HL-60/S4 treated with phorbol 12-myristate 13-acetate at 8.2 ng/mL for 4 days and 3 days (cell line): ENCODE results near the gene TTC7B.

ENCODE experiments used
- in situ Hi-C: fragments of 300-500 bp; cut with MboI; formaldehyde crosslinking; loops from 2 replicates; pipeline ENCODE4 v1.15.0; 2022; ENCODE audit warnings: low sequenced_read_pairs

Gene TTC7B

DNA sequence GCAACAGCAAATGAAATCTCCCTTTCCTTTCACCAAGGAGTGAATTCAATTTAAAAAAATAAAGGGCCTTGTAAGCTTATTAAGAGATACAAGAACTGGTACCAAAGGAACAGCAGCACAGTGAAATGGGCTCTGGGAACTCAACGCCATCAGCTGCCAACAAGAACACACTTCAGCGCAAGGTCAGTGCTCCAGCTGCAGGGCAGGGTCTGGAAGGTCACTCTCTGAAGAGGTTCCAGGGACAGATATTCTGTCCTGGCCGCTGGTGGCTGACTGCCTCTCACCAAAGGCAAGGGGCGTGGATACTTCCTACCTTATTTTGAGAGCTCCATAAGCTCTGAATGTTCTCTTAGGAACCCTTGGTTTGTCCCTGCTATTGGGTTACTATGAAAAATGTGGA lies 232.8 kb downstream of the TTC7B start:
- in situ Hi-C loops = no loop called here

DNA sequence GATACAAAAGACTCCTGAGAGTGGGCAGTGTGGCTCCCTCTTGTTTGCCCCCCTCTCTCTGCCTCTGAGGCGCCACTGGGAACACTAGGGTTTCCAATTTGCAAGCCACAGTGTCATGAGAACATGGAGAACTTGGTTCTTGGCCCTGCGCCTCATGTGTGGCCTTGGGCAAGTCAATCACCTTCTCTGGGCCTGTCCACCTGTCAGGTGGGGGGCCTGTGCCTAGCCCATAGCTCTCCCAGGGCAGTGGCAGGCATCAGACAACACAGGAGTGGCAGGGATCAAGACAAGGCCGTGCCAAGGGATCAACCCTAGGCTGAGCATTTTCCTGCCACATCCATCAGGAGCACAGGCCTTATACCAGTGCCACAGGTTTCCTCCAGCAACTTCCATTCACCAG lies 234.1 kb downstream of the TTC7B start:
- in situ Hi-C loops = no loop called here

DNA sequence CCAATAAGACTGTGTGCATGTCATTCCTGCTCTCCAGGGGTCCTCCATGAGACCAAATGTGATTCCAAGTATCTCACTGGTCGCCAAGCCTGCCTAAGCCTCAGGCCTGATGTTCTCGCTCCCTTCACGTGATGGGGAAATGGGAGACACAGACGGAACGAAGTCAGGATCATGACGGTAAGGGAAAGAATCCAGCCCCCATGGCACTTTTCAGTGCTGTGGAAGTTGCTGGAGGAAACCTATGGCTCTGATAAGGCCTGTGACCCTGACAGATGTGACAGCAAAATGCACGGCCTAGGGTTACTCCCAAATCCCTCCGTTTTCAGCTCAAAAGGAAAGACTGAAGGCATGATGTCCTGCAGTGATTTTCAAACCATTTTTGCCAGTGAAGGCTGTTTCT lies 234.5 kb downstream of the TTC7B start:
- in situ Hi-C loops = no loop called here

DNA sequence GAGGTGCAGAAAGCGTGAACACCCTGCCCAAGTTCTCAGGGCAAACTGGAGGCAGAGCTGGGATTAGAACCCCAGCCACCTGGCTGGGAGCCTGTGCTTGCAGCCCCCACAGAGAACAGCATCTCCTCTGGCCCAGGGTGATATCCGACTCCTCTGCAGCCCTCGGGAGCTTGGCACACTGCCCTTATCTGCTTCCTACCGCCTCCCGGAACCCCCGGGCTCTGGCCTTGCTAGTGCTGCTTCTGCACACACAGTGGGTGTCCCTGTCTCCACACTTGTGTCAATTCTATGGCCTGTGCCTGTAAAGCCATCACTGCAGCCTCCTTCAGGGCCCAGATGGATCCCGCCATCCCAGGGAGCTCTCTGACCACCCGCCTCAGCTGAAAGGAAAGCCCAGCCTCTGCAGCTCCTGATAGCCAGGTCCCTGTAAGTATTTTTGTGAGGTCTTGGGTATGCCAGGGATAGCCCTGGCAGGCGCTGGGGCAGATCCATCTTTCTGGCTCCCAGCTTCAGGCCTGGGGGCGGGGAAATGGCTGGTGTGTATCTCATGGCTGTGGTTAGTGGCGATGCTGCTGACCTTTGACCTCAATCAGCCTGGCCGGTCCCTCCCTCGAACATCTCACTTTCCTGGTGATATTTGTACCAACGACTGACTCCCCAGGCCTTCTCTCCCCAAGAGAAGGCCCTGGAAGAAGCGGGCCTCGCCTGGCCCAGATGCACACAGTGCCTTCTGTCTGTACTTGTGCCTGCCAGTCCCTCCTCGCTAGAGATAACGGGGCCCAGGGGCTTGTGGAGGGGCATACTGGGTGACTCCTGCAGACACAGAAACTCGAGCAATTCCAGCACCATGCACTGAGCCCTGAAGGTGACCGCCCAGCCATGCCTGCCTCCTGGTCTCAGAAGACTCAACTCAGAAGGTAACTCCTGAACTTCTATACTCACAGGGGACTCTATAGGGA lies 235.6 kb downstream of the TTC7B start:
- in situ Hi-C loops = no loop called here

DNA sequence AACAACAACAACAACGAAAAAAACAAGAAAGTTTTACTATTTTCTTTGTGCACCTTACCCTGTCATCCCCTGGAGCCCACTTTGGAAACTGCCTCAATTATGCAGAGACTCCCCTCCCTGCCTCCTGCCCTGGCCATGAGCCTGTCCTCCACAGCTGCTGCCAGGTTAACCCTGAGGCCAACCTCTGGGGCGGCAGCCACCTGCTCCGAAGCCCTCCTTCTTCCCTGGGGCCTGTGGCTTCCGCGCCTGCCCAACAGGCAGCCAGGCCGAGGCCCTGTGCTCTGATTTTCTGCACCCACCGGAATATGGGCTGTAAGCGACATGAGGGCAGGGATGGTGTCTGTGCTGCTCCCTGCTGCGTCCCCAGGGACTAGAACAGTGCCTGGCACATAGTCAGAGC lies 236.4 kb downstream of the TTC7B start:
- in situ Hi-C loops = no loop called here

DNA sequence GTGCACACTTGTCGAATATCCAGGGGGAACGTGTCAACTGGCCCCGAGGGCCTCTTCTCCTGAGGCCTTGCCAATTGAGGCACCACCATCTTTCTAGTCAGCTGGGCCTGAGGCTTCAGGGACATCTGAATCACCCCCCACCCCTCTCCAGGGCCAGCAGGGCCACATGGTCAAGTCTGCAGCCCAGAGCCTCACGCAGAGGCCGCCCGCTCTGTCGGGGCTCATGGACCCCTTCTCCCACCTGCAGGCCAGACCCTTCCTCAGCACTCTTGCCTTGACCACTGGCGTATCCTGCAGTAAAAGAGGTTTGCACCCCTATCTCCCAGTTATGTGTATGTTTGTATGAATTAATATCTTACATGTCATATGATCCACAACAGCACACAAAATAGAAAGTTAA lies 237.1 kb downstream of the TTC7B start:
- in situ Hi-C loops = no loop called here

DNA sequence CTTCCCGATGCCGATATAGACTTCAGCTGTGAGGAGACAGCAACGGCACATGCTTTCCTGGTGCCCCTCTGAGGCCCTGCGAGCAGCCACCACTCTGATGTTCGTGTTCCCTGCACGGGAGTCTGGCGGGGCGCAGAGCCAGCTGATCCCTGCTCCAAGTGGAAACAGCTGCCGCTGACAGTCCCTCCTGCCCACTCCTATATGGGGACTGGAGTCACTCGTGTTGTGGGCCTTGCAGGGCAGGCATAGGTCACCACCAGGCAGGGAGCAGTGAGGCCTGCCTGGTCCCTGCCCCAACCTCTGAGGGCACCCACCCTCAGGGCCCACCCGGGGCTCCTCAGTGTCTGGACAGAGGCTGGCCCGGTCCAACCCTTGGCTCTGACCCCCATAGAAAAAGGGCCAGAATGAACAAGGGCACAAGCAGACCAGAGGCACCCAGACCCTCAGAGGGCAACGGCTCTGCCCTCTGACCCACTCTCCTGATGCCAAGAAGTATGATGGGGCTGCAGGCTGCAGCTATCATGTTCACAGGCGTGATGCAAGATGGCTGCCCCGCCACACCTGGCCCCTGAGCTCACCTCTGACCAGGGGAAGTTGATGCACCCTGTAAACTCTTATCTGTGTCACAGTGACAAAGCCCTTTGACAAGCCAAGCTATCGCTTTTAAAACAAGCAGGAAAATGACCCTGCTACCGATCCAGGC lies 237.8 kb downstream of the TTC7B start:
- in situ Hi-C loops = no loop called here

DNA sequence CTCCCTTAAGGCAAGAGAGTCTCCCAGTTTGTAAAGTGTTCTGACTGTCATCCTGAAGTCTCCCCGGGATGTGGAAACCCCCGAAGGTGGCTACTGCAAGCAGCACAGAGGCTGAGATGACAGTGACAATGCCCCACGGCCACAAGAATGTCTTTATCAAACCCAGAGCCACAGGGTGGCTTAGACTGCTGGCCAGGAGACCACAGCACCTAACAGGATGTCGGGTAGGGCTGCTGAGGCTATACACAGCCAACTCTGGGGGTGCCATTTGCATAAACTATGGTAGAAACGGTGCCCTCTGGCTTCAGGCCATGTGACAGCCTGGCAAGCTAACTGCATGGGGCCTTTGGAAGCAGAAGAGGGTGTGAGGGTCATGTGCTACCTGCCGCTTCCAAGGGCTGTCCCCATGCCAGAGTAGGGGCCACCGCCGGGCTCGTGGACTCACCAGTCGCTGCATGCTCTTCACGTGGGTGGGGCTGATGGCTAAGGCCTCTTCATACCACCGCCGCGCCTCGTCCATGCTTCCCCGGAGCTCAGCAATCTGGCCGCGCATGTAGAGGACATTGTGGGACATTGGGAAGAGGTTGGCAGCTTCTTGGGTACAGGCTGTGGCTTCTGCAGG lies 238.5 kb downstream of the TTC7B start:
- in situ Hi-C loops = no loop called here

DNA sequence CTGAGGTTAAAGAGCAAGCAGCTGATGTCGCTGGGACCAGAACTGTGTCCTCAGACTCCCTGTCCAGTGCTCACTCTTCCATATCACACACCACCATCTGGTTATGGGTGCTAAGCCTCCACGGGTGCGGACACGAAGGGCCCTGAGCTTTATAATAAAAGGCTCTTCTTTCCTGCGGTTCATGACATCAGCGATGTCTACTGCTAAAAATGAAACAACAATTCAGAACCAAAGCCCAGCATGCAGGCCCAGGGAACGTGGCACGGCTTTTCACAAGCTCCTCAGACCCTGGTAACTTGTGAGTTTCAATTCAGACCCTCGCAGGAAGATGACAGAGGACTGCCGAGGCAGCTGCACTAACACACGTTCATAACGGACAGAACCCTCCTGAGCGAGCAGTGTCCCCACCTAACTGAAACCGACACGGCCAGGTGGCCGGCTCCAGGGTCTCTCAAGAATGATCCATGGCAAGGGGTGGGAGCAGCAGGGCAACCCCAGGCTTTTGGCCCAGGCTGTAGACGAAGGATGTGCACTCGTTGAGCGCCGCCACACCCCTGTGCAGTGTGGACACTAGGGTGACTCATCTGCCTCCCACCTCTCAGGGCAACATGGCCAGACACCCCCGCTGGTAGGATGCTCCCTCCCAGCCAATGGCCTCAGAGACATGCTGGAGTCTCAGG lies 239.1 kb downstream of the TTC7B start:
- in situ Hi-C loops = no loop called here

DNA sequence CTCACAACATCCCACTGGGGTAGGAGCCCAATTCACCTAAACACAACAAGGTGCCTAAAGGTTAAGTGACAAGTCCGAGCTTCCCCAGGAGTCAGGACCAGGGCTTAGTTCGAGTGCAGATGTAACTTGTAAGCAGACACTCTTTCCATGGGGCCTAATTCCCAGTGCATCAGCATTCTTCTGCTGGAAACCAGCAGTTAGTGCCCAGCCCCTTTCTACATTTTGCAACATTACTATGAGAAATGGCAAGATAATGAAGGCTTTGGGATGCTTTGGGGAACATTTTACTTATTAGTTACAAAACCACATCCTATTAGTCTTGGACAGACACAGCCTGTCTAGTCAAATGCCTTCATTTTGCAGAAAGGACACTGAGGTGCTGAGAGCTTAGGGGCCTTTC lies 239.6 kb downstream of the TTC7B start:
- in situ Hi-C loops = no loop called here

DNA sequence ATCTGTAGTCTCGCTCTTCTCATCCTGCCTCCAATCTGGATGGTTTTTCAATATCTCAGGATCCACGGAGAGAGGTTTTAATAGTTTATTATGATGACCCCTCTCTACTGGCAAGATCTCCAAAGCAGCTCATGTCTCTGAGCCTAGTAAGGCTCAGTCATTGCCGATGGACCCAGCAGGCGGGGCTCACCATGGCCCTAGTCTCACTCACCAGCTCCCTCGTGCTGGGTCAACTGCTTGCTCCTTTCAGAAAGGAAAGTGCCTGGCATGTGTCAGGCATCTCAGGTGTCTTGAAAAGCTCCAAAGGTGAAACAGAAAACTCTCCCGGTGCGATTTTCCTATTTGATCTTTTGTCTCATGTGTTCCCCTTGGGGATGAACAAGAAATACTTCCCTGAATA lies 240.4 kb downstream of the TTC7B start:
- in situ Hi-C loops = no loop called here

DNA sequence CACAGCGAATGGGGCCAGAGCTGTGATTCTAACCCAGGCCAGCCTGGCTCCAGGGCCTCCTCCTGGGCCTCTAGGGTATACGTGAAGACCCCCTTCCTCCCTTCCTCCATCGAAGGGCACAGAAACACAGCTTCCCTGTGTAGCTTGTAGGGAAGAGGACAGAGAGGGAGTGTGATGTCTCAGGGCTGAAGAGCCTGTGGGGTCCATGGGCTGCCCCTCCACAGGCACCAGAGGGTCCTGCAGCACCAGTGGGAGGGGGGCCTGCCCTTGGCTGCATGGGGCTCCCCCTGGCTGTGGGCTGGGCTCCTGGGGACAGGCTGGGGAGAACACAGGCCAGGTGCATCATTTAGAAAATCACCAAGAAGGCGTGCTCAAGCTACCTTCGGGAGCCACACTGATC lies 240.9 kb downstream of the TTC7B start:
- in situ Hi-C loops = no loop called here

DNA sequence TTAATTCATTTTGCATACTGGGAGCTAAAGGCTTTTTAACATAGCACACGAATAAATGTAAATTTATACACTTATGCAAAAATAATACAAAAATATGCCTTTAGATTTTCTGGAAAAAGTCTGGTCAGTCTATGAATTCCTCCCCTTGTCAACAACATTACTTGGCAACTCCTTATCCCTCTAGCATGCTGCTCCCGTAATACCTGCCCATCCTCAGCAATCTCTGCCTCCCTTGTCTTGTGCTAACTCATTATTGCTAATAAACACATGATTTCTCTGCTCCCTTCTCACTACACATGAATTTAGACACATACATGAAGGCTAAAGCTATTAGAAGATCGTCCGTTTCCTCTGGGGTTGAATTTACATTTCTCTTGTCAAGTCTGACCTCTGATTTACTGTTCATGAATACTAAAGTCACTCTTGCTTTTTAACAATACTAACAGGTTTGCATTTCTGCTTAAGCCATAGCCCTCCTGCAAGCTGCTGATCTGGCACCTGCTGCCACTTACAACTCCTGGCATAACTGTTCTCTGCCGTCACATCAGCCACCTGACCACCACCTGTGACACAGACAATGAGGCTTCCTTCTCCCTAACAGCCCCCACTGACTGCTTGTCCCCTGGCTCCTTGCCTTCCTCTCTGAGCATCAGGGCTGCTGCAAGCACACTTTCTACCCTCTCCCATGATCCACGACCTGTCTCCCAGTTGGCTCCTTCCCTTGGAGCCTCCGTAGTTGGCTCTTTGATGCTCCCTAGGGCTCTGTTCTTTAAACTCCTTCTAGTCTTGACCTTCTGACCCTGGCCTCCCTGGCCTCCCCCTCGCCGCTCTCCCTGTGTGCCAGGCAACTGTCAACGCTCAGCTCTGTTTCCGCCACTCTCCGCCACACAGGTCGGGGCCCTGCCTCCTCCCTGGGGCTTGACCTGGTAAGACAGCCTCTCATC lies 241.8 kb downstream of the TTC7B start:
- in situ Hi-C loops = no loop called here

DNA sequence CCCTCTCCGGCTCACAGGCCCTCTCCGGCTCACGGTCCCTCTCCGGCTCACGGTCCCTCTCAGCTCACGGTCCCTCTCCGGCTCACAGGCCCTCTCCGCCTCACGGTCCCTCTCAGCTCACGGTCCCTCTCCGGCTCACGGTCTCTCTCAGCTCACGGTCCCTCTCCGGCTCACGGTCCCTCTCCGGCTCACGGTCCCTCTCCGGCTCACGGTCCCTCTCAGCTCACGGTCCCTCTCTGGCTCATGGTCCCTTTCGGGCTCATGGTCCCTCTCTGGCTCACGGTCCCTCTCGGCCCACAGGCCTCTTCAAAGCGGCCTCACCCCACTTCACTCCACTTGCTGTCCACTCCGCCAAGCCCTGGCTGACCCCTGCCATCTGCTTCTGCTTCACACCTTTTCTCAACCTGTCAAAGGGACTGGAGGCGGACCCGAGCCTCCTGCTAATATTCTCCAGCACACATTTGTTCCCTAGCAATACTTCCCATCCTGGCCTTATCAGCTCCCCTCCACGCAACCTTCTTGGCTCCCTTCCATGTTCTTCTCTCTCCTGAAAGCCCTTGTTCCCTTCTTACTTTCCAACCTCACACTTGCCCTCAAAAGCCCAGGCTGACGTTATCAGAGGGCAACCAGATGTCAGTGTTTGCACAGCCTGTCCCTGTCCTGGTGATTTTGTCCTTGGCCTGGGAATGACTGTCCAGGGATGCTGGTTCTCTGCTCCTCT lies 242.7 kb downstream of the TTC7B start:
- in situ Hi-C loops = no loop called here

DNA sequence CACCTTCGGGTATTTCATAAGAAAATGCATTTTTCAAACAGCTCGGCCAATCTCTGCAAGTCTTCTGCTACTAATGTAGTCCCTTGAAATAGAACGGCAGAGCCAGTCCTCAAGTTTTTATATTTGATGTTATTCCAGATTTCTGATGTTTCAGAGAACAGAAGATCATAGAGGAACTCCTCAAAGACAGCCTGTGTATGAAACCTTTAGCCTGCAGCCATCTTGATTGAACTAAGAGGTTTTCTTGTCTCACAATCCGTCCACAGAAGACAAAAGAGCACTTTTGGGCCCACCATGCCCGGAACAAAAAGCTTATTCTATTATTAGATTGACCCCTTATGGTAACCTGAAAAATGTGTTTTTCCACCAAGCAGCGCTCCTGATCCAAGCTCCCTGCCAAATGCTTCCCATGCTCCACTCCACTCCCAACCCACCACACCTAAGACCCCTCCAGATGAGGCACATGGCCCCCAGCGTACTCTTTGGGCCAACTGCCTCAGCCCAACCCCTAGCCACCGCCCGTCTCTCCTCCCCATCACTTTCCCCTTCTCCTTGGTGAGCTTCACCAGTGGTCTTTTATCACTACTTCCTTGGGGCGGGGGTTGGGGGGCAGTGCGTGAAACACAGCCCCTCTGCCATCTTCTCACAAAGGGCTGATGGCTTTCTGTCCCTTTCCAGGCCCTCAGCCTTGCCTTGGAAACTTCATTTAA lies 243.6 kb downstream of the TTC7B start:
- in situ Hi-C loops = no loop called here

DNA sequence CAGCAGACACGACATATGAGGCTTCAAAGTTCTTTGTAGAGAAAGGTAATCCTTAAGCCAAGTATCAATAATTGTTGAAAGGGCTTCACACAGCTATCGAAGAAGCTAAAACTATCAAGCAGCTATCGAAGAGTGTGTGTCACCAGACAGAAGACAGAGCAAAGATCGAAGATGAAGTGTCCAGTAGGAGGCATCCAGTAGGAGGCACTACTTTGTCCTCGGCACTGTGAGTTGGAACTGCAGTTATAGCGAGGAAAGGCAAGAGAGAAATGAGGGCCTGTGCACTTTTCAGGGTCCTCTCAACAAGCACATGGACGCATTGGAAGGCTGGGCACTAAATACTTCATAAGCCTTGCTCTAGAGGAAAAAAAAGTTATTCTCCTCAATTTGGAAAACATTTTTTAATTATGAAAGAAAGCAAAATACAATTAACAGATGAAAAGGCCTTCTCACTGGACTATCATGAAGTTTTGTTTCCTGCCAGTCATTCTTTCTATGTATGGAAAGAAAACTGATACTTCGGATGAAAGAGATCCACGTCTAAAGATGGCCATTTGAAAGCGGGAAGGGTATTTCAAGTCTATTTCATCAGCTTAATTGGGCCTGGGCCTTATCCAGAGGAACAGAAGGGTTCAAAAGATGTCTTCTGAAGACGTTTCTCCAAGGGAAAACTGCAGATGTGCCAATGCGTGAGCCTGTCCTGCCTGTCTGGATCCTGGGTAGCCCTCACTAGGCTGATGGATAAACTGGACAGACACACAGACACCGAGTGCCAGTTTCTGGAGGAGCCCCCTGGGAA lies 244.9 kb downstream of the TTC7B start:
- in situ Hi-C loops = no loop called here

DNA sequence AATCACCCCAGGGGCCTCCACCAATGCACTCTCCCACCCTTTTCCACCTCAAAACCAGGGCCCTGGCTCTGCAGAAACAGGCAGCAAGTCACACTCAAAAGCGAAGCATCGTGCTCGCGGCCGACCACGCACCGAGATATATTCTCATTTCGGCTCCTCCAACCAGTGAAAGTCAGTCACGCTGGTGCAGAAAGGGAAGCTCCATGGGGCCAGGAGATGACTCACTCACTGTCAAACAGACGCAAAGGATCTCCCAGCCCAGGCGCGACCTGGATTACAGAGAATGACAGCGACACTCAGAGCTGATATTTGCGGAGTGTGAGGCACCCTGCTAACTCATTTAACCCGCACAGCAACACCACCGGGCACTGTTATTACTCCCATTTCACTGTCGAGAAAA lies 245.8 kb downstream of the TTC7B start:
- in situ Hi-C loops = no loop called here
